HG03571 (cell line): ENCODE results near the gene PHLDA2.

ENCODE experiments used
- ATAC-seq: cut with Tn5 transposase; IDR thresholded peaks from one replicate; pipeline ENCODE4 v1.9.1; 2021; ENCODE audit not compliant: unreplicated experiment

The PHLDA2 gene

DNA sequence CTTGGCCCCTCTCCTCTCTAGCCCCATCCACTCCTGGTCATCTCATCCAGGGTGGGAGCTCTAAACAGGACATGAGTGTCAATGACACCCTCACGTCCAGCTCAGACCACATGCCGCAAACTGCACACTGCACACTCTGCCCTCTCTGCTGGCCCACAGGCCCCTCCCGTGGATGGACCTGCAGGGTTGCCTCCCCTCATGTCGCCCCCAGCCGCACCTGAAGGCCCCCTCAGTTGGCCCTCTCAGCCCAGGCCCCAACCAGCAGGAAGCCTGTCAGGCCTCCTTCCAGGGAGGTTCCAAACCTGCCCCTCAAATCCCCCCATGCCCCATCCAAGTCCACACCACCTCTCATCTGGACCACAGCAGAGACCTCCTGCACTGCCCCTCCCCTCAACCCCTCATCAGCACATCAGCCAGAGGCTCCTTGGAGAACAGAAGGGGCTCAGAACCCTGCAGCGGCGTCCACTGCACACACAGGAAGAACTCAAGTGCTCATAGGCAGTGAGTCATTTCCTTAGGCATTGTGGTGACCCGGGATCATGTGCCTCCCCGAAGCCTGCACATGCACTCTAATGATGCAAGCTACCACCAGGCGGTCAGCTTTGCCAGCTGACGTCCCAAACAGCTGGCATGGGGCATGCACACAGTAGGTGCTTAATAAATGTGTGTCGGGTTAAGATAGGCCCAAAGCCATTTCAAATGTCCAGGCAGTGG is 30.7 kb downstream of the PHLDA2 start:
- ATAC-seq = no peak

DNA sequence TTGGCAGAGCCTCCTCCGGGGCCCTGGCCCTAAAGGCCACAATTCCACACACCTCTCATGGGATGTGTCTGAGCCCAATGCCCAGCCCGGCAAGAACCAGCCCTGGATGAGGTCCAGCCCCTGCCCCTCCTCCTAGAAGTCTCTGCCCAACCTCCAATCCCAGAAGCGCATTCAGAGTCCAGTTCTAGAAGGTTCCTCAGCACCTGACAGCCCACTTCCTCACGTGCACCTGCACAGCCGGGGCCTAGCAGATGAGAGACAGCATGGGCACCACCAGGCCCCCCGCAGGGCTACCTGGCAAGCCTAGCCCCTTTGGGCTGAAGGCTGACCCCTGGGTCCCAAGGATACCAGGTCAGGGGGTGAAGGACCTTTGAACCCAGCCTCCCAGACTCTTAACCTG is 32.2 kb downstream of the PHLDA2 start:
- no peak for ATAC-seq

DNA sequence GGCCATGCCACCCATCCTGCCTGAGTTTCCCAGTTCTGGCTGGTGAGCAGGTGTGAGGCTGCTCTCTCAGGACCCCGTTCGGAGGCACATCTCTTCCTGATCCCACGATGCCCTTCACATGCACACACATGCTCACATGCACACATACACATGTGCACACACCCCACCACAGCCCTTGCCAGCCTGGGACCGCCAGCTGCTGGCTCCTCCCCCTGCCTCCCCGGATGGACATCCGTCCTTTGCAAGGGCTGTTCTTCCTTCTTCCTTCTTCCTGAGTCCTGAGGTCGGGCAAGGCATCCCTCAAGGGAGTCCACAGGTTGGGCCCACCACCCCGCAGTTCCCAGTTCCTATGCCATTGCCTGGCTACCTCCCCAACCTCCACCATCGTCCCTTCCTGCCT is 33.2 kb downstream of the PHLDA2 start:
- ATAC-seq = no peak

DNA sequence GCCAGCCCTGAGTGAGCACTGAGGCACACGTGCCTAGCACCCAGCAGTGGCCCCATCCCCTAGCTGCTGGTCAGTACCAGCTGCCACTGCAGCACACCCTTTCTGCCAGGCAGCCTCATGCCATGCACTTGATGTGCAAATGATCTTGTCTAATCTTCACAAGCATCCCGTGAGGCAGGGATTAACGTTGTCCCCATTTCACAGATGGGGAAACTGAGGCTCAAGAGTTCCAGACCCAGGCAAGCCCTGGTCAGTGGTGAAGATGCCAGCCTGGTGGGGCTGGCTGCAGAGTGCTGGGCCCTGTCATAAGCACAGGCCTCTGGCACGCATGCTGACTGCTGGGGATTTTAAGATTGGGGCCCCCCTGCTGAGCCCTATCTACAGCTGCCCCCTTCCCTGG is 35.3 kb downstream of the PHLDA2 start:
- no peak for ATAC-seq

DNA sequence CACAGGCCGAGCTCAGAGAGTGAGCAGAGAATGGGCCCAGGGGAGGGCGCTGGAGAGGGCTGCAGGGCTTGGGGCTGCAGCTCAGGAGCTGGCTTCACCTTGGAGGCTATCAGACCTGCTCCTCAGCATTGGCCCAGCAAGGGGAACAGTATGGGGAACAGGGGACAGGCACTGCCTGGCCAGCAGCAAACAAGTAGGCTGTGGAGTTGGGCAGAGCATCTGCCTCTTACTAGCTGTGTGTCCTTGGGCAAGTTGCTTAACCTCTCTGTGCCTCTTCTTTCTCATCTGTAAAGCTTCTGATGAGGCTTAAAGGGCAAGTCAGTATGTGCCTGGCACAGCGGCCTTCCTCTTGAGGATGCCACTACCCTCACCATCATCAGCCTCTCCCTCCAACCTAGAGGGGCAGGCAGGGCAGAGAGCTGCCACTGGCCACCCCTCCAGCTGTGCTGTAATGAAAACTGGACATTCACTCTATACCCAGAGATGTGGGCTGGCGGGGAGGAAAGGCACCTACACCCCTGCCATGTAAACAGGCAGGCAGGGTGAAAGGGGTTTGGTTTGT is 36.2 kb downstream of the PHLDA2 start:
- no peak for ATAC-seq

DNA sequence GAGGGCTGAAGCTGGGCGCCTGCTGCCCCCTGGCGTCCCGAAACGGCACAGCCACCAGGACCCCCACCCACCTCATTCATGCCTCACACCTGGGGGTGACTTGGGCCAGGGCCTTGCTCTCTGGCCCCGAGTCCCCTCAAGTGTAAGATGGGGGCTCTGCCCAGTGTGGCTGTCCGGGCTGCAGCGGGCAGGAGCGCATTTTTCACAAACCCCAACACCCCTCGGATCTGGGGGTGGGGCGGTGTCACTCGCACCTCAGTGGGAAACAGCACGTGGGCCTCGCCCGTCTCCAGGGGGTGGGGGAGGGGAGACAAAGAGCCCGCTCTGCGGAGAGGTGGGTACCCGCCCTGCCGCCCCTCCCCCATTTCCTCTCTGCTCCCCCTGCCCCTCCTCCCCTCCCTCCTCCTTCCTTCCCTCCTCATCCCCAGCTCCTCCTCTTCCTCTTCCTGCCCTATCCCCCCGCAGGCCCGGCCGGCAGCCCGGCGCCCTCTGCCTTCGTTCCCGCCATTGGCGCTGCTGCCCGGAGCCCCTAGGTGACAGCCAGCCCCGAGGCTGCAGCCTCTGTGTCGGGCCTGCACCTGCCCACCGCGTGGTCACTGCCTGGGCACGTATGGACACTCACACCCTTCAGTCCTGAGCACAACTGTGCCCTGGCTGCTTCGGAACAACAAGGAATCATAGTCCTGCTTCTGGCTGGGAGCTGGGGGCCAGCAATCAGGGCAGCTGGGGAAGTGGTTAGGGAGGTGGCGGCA is 36.8 kb downstream of the PHLDA2 start:
- ATAC-seq = no peak

DNA sequence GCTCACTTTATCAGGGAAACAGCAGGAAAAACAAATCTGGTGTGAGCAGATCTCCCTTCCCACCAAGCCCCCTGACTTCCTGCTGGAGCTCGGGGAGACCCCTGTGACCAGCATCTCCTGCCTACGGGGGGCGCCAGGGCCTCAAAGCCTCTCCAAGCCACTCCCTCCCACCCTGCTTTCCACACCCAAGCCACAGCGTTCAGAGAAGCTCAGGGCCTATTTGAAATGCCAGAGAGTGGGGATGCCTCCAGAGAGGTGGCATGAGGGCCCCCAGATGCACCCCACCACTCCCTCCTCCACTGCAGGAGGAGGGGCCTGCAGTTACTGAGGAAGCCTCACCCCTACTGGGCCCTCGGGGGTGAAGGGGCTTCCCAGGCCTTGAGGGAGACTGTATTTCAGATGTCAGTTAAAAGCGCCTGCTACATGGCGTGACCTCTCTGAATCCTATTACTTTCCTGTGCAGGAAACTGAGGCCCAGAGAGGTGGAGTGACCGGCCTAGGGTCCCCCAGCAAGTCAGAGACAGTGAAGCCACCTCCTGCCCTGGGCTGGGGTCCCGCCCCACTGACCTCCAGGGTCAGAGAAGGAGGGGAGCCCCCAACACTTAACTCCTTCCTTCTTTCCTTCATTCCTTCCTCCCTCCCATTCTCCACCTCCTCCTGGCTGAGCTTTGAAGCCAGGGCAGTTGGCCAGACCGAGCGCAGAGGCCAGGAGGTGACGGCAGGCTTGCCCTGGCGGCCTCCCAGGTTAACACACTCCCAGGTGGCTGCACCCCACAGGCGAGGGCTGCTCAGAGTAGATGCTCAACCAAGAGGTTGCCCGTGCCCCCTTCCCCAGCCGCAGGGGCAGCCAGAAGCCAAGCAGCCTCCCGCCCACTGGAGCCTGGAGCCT is 37.6 kb downstream of the PHLDA2 start:
- ATAC-seq = no peak

DNA sequence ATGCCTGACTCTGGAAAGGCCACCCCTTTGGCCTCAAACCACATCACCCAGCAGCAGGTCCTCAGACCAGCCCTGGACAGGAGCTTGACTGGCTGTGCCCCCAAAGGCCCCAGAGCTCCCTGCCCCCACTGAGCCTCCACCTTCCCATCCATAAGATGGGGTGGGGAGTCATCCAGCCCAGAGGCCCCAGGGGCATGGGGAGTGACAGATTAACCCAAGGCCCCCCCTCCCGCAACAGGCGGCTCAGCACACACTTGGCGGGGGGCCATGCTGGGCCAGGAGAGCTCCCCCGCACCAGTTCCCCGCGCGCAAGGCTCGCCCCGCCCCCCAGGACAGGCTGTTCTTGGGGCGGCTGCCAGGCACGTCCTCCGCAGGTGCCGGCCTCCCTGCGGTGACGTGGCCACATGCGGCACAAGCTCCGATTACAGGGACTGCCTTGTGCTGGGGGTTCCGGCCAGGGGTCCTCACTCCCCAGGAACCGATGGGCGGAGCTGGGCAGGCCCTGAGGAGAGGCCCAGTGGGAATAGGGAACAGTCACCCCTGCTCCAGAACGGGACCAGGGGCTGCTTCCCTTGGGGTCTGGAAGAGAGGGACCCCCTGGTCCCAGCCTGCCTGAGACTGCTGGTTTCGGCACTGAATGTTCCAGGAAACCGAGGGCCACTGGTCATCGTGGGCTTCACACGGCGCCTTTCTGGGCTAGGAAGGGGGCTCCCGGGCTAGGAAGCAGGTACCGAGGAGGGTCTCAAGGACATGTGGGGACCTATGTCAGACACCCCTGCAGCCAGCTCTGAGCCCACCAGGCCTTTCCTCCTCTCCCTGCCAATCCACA is 38.5 kb downstream of the PHLDA2 start:
- ATAC-seq = no peak

DNA sequence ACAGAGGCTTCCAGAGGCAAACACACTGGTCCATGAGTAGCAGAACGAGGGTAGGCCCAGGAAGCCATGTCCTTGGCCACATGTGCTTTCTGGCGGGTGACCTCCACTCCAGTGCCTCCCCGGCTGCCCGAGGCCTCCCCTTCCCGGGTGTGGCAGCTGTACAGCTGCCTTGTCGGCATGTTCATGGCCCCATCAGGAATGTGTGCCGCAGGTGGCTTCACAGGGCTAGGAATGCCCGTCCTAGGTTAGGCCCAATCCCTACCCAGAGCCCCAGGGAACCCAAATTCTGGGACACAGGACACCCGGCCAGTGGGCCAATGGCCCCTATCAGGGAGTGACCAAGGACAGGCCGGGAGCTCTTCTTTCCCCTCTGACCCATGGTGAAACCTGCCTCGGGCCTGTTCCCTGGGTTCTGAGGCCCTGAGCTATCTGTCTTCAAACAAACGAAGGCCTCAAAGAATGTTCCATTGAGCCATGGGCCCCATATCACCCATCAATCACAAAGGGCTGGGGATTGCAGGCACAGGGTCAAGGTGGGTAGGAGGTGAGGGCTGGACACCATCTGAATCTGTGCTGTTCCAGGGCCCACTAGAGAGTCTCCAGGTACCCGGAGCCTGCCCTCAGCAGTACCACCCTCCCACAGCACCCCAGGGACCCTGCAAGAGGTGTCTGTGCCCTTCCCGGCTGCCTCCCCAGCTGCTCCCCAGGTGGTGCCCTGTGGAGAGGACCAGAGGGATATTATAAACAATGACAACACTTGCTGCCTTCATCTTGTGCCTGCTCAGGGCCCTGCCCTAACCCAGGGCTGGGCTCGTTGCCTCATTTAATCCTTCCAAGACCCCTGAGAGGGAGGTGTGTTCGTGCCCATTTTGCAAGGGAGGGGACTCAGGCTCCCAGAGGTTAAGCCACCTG is 39.6 kb downstream of the PHLDA2 start:
- ATAC-seq = no peak

DNA sequence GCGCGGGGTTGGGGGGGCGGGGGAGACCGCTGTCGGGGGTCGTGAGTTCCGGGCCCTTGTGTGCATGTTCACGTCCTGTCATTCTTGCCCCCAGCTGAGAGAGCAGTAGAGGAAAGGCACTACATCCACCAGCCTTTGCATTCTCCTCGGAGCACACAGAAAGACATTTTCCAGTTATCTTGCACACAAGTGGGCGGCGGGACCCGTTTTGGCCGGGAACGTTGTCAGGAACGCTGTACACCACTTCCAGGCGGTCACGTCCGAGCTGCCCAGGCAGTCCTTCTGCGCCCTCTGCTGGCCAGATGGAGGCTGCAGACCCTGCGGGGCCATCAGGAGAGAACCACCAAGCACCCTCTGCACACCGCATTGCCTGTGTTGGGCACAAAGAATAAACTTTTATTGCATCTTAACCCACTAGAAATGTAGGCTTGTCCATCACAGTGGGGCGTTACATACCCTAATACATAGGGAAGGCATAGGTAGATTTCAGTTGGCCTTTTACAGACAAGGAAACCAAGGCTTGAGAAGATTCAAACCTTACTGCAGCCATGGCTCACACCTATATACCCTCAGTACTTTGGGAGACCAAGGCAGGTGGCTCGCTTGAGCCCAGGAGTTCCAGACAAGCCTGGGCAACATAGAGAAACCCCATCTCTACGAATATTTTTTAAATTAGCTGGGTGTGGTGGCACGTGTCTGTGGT is 40.8 kb downstream of the PHLDA2 start:
- no peak for ATAC-seq

DNA sequence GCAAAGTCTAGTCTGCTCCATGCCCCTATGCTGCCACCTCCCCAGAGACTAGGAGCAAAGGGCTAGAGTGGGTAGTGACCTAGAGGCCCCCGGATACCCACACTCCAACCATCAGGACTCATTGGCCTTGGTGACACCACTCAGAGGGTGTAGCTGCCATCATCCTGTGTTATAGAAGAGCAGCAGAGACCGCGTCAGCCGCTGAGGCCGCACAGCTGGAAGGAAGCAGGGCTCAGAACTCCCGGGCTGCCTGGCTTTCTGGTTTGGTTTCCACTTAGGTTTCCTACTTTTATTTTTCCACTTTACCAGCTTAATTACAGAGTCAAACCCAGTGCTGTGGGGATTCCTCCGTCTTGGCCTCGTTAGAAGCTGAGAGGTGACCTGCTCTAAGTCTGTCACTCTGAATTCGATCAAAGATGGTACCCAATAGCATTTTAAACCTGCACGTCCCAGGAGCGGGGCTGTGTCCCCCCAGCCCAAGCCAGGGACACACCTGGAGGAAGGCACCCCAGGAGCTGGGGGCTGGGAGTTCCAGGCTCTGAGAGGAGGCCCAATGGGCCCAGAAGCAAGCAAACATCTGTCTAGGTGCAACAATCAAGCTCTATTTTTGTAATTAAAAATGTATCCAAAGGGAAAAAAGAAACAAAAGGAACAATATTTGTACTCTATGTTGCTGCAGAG is 41.6 kb downstream of the PHLDA2 start:
- ATAC-seq = no peak

DNA sequence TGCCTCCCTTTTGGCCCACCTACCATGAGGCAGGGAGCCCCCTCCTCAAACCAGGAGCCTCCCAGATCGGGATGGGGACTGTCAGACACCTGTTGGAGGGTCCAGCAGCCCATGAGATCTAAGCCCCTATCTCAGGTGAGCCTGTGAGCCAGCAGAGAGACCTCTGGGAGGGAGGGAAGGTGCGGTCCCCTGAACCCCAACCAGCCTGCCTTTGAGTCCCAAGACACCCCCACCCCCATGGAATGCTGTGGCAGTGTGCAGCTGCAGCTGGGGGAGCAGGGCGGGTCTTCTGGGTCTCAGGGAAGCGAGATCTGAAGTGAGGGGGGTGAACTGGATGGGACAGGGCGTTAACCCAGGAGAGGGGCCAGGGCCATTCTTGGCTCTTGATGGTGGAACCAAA is 42.3 kb downstream of the PHLDA2 start:
- ATAC-seq = no peak

DNA sequence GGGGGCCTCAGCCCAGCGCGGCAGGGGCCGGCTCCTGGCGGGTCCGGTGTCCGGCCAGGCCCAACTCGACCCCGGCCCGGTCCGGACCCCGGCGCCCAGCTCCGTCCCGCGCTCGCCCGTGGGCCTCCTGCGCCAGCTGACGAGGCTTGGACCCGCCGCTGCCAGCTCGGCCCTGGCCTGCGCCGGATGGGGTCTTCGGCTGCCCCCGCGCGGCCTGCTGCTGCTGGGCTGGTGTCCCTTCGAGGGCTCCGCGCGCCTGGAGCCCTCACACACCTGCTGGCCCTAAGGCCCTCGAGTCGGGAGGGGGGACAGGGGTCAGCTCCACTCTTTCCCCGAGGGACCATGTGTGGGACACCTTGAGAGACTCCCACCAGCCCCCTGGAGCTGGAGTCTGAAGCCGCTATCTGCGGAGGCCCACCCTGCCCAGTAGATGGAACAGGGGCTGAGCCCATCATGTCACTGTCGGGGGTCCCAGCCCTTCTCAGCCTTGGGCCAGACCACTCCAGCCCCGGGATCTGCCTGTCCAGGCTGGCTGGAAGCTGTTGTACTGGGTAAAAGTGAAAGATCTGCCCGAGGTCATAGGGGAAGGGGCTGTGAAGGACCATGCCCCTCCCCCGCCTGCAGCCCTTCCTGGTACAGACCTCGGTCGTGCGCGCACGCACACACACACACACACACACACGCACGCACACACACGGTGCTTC is 42.9 kb downstream of the PHLDA2 start:
- peak; percentile 10 for ATAC-seq

DNA sequence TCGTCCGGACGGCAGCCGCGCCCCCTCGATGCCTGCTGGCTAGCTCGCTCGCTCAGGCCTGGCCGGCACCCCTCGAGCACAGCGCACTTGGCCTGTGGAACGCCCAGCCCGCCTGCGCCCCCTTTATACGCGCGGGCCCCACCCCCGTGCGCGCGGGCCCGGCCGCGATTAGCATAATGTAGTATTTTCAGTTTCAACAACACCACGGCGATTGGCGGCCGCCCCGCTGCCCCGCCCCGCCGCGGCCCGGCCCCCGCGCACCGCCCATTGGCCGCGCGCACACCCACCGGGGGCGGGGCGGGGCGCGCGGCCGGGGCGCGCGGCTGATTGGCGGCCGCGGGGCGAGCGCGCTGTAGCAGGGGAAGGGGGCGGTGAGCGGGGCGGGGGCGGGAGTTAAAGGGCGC is 43.5 kb downstream of the PHLDA2 start, which contains the start of gene CDKN1C:
Gene CDKN1C (minus strand): TSS at position 98 of the 404 bp plus-strand sequence. CDS start 319 bp downstream, outside the sequence.
- peak; percentile 77 for ATAC-seq

DNA sequence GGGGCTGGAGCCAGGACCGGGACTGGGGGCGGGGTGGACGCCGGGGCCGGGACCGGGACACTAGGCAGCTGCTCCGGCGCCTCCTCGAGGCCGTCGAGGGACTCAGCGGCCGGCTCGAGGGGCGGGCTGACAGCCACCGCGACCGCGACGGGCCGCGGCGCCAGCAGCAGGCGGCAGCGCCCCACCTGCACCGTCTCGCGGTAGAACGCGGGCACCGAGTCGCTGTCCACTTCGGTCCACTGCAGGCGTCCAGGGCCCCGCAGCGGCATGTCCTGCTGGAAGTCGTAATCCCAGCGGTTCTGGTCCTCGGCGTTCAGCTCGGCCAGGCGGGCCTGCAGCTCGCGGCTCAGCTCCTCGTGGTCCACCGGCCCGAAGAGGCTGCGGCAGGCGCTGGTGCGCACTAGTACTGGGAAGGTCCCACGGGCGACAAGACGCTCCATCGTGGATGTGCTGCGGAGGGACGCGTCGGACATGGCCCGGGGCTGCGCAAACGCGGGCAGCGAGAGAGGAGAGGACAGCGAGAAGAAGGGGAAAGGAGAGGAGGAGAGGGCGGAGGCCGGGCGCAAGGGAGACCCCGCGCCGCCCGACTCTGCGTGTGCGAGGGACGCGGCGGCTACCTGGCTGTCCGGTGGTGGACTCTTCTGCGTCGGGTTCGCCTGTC is 44.1 kb downstream of the PHLDA2 start:
- no peak for ATAC-seq

DNA sequence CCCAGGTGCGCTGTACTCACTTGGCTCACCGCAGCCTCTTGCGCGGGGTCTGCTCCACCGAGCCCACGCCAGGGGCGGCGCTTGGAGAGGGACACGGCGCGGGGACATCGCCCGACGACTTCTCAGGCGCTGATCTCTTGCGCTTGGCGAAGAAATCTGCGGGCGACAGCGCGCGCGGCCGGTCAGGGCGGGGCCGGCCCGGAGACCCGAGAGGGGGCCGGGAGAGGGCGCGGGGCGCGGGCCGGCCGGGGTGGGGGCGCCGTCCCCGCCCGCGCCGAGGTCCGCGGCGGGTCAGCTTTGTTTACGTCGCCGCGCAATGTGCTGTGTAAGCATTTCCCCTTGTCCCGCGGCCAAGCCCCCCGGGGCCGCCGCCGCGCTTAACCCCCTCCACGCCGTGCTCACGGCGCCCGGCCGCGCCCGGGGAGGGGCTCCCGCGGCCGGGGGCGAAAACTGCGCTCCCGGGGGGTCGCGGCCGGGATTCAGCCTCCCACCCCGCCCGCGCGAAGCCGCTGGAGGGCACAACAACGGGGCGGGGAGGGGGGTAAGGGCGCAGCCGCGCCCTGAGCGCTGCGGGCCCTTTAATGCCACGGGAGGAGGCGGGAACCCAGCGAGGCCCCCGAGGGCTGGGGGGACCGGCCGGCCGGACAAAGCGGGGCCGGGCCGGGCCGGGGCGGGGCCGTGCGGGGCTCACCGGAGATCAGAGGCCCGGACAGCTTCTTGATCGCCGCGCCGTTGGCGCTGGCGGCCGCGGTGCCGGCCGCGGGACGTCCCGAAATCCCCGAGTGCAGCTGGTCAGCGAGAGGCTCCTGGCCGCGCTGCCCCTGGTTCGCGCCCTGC is 45.0 kb downstream of the PHLDA2 start:
- ATAC-seq = no peak
